Astrocyte (in vitro differentiated cells and primary cell): Measurements from ENCODE around the gene GFOD1.
"Not testable (repeated sequence)": the region's sequence is repeated elsewhere in the genome, so short reads cannot be mapped to it uniquely, and the experiment has no call there.

ENCODE experiments used
- EZH2 ChIP-seq: IDR thresholded peaks from 2 replicates; pipeline ENCODE4 v1.6.1; 2012; ENCODE audit warnings: mild to moderate bottlenecking, low read length, inconsistent platforms; ENCODE audit not compliant: insufficient read depth
- TF ChIP-seq, protein P1 (sequence below): IDR thresholded peaks from 2 replicates; pipeline ENCODE4 v1.5.1; 2011; ENCODE audit warnings: low read depth, mild to moderate bottlenecking, inconsistent platforms, low read length, moderate library complexity; ENCODE audit not compliant: insufficient read depth

DNA sequence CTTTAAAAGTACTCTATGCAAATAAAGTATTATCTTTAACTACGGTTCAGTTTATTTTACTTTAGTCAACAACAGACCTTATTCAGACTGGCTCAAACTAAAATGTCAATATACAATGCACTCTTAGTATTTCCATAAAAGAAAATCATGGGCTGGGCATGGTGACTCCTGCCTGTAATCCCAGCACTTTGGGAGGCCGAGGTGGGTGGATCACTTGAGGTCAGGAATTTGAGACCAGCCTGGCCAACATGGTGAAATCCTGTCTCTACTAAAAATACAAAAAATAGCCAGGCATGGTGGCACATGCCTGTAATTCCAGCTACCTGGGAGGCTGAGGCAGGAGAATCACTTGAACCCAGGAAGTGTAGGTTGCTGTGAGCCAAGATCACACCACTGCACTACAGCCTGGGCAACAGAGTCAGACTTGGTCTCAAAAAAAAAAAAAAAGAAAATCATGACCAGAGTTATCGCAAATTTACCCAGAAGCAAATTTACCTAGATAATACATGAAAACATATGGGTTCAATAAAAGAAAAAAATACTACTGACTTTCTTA lies 161.3 kb downstream of the GFOD1 start:
- TF ChIP-seq, protein P1, sequence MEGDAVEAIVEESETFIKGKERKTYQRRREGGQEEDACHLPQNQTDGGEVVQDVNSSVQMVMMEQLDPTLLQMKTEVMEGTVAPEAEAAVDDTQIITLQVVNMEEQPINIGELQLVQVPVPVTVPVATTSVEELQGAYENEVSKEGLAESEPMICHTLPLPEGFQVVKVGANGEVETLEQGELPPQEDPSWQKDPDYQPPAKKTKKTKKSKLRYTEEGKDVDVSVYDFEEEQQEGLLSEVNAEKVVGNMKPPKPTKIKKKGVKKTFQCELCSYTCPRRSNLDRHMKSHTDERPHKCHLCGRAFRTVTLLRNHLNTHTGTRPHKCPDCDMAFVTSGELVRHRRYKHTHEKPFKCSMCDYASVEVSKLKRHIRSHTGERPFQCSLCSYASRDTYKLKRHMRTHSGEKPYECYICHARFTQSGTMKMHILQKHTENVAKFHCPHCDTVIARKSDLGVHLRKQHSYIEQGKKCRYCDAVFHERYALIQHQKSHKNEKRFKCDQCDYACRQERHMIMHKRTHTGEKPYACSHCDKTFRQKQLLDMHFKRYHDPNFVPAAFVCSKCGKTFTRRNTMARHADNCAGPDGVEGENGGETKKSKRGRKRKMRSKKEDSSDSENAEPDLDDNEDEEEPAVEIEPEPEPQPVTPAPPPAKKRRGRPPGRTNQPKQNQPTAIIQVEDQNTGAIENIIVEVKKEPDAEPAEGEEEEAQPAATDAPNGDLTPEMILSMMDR: not testable (repeated sequence)
- TF ChIP-seq EZH2: not testable (repeated sequence)
